ELF-1 (cell line): Measurements from ENCODE around the gene KRTAP19-8.

Source experiments
- DNase-seq: peaks from one replicate; pipeline ENCODE4 v3.0.0-alpha.2; 2016; ENCODE audit warnings: low read depth, low spot score

KRTAP19-8 gene

GRCh38 chr21:31038376-31038775 lies at the start of gene KRTAP19-8:
Gene KRTAP19-8, minus strand, starts transcription at chr21:31038476. Its CDS starts 33 bp downstream, at chr21:31038443.
- no peak for DNase-seq

GRCh38 chr21:31087639-31088473 lies 49.6 kb upstream of the KRTAP19-8 start:
- DNase-seq = peak; percentile 85

GRCh38 chr21:31084689-31085088 lies 46.4 kb upstream of the KRTAP19-8 start:
- no peak for DNase-seq

GRCh38 chr21:31078796-31079195 lies 40.5 kb upstream of the KRTAP19-8 start:
- no peak for DNase-seq

GRCh38 chr21:31078216-31078615 lies 39.9 kb upstream of the KRTAP19-8 start:
- no peak for DNase-seq

GRCh38 chr21:31075848-31076247 lies 37.6 kb upstream of the KRTAP19-8 start:
- DNase-seq = no peak

GRCh38 chr21:31072533-31072932 lies 34.3 kb upstream of the KRTAP19-8 start:
- DNase-seq = no peak

GRCh38 chr21:31064803-31065202 lies 26.5 kb upstream of the KRTAP19-8 start:
- DNase-seq = no peak

GRCh38 chr21:31052489-31053142 lies 14.3 kb upstream of the KRTAP19-8 start:
- DNase-seq = no peak

- no peak for DNase-seq
Observed at GRCh38 chr21:31050577-31051157, 12.4 kb upstream of the KRTAP19-8 start.

GRCh38 chr21:31045841-31046240 lies 7.6 kb upstream of the KRTAP19-8 start:
- no peak for DNase-seq

- no peak for DNase-seq
Observed at GRCh38 chr21:31043471-31043870, 5.2 kb upstream of the KRTAP19-8 start.

GRCh38 chr21:31042080-31042464 lies 3.8 kb upstream of the KRTAP19-8 start:
- no peak for DNase-seq

- no peak for DNase-seq
Observed at GRCh38 chr21:31041295-31042079, 3.2 kb upstream of the KRTAP19-8 start.

- no peak for DNase-seq
Observed at GRCh38 chr21:31034378-31034777, 3.9 kb downstream of the KRTAP19-8 start.

GRCh38 chr21:31030367-31031106 lies 7.7 kb downstream of the KRTAP19-8 start:
- no peak for DNase-seq

- no peak for DNase-seq
Observed at GRCh38 chr21:31023680-31024079, 14.6 kb downstream of the KRTAP19-8 start.

GRCh38 chr21:31022306-31022705 lies 16.0 kb downstream of the KRTAP19-8 start:
- no peak for DNase-seq

- no peak for DNase-seq
Observed at GRCh38 chr21:31018232-31018631, 20.0 kb downstream of the KRTAP19-8 start.

GRCh38 chr21:31014891-31015290 lies 23.4 kb downstream of the KRTAP19-8 start:
- no peak for DNase-seq
